Nephron (organoid): ENCODE results near the gene SLC16A11.
A peak's percentile ranks its signal among the peaks of the same experiment; 100 is the strongest.

Experiments used
- H3K27ac Mint-ChIP-seq, 3 experiments: 2 replicates each; pipeline ENCODE4 v1.8.0; 2020; ENCODE audit warnings: mixed read lengths in 3 of 3, mild to moderate bottlenecking in 2 of 3, moderate library complexity in 1 of 3
- H3K27me3 Mint-ChIP-seq: 2 replicates; pipeline ENCODE4 v1.8.0; 2021; ENCODE audit warnings: low read depth, mild to moderate bottlenecking, moderate library complexity, mixed read lengths
- H3K36me3 Mint-ChIP-seq: 2 replicates; pipeline ENCODE4 v1.8.0; 2020; ENCODE audit warnings: low read depth, mixed read lengths
- H3K4me1 Mint-ChIP-seq: 2 replicates; pipeline ENCODE4 v1.8.0; 2020; ENCODE audit warnings: mixed read lengths
- H3K4me3 Mint-ChIP-seq, 3 experiments: 2 replicates each; pipeline ENCODE4 v1.8.0; 2020; ENCODE audit warnings: mild to moderate bottlenecking in 3 of 3, mixed read lengths in 3 of 3, moderate library complexity in 2 of 3
- H3K9me3 Mint-ChIP-seq: 2 replicates; pipeline ENCODE4 v1.8.0; 2020; ENCODE audit warnings: mixed read lengths
- TF ChIP-seq, protein P1 (sequence below), 3 experiments: fragments of 200-600 bp; sonication (generic); IDR thresholded peaks; one replicate each; pipeline ENCODE4 v1.5.0; 2021; ENCODE audit warnings: antibody characterized with exemption in 3 of 3; ENCODE audit not compliant: unreplicated experiment in 3 of 3

SLC16A11 gene

DNA sequence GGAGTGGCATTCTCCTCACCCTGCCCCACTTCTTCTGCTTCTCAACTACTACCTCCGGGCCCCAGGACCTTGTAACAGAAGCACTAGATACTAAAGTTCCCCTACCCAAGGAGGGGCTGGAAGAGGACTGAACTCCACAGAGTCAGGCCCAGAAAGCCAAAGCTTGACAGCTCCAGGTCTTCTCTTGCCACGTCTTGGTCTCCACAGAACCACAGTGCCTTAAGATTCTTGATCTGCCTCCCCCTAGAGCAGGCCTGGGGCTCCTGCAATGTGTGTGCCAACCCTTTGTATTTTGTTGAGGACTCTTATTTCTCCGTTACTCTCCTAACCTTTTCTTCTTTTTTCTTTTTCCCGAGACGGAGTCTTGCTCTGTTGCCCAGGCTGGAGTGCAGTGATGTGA is 4.1 kb downstream of the SLC16A11 start:
- Mint-ChIP-seq H3K36me3 (no peaks in the 10 kb centered on the region), H3K9me3 (no peaks in the 10 kb centered on the region), H3K27me3 (peaks cover 46% of the 10 kb centered on the region), H3K27ac (no peak overlapping the region), H3K4me3 (peak overlapping the region; percentile 5 to 51 (median 42)), H3K4me1 (peaks cover 24% of the 10 kb centered on the region)
- TF ChIP-seq, protein P1, sequence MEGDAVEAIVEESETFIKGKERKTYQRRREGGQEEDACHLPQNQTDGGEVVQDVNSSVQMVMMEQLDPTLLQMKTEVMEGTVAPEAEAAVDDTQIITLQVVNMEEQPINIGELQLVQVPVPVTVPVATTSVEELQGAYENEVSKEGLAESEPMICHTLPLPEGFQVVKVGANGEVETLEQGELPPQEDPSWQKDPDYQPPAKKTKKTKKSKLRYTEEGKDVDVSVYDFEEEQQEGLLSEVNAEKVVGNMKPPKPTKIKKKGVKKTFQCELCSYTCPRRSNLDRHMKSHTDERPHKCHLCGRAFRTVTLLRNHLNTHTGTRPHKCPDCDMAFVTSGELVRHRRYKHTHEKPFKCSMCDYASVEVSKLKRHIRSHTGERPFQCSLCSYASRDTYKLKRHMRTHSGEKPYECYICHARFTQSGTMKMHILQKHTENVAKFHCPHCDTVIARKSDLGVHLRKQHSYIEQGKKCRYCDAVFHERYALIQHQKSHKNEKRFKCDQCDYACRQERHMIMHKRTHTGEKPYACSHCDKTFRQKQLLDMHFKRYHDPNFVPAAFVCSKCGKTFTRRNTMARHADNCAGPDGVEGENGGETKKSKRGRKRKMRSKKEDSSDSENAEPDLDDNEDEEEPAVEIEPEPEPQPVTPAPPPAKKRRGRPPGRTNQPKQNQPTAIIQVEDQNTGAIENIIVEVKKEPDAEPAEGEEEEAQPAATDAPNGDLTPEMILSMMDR (IDR thresholded peaks at IDR 0.05; ENCODE audit: unreplicated experiment in 3 of 3), result no peak

DNA sequence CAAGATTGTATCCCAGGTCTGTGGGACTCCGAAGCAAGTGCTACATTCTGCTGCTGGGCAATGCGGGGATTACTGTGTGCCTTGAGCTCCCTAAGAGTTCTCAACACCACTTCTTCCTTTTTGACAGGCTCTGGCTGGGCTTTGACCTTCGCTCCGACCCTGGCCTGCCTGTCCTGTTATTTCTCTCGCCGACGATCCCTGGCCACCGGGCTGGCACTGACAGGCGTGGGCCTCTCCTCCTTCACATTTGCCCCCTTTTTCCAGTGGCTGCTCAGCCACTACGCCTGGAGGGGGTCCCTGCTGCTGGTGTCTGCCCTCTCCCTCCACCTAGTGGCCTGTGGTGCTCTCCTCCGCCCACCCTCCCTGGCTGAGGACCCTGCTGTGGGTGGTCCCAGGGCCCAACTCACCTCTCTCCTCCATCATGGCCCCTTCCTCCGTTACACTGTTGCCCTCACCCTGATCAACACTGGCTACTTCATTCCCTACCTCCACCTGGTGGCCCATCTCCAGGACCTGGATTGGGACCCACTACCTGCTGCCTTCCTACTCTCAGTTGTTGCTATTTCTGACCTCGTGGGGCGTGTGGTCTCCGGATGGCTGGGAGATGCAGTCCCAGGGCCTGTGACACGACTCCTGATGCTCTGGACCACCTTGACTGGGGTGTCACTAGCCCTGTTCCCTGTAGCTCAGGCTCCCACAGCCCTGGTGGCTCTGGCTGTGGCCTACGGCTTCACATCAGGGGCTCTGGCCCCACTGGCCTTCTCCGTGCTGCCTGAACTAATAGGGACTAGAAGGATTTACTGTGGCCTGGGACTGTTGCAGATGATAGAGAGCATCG is 5.6 kb downstream of the SLC16A11 start:
- TF ChIP-seq, protein P1 (IDR thresholded peaks at IDR 0.05; ENCODE audit: unreplicated experiment in 3 of 3), result no peak
- Mint-ChIP-seq H3K36me3 (no peaks in the 10 kb centered on the region), H3K27ac (no peak overlapping the region), H3K4me3 (peak overlapping the region; percentile 63 to 69 (median 63)), H3K4me1 (peaks cover 24% of the 10 kb centered on the region), H3K27me3 (peaks cover 37% of the 10 kb centered on the region), H3K9me3 (no peaks in the 10 kb centered on the region)

DNA sequence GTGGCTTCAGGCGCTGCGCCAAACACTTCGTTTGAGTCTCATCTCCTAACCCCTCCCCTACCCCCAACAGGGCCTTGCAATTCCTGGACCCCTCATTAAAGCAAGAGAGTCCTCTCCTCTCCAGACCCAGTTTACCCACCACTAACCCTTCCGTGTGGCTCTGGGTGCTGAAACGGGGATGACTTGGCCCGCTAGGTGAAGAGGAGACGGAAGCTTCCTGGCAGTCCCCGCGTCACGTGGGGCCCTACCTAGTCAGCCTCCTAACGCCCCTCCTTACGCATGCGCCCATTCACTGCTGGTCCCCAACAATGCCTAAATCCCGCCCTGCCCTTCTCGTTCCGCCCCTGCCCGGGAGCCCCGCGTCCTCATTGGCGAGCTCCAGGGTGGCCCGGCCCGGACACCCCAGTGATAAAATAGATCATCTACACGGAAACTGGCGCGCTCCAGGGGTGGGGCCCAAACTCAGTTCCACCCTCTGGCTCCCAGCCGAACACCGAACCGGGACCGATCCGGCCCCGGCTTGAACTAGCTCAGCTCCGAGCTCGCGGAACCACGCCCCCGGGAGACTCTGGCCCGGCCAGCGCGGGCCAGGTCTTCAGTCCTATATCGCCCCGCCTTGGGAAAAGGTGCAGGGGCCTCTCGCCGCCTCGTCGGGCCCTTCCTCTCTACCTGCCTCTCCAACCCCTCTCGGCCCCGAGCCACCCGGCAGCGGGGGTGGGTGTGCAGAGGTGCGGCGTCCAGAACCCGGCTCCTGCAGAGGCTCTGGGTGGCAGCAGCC is 8.1 kb downstream of the SLC16A11 start, which contains the start of gene SLC16A13:
SLC16A13 (plus strand) TSS at position 425 of the 778 bp plus-strand sequence. CDS start 368 bp downstream, outside the sequence.
- Mint-ChIP-seq H3K36me3 (no peaks in the 10 kb centered on the region), H3K27ac (peak within 1 kb of the TSS; percentile 68 to 93 (median 88)), H3K9me3 (no peaks in the 10 kb centered on the region), H3K4me1 (peaks cover 13% of the 10 kb centered on the region), H3K27me3 (peaks cover 14% of the 10 kb centered on the region), H3K4me3 (peak within 1 kb of the TSS; percentile 95 to 97 (median 96))
- TF ChIP-seq, protein P1 (IDR thresholded peaks at IDR 0.05; ENCODE audit: unreplicated experiment in 3 of 3), result no peak

DNA sequence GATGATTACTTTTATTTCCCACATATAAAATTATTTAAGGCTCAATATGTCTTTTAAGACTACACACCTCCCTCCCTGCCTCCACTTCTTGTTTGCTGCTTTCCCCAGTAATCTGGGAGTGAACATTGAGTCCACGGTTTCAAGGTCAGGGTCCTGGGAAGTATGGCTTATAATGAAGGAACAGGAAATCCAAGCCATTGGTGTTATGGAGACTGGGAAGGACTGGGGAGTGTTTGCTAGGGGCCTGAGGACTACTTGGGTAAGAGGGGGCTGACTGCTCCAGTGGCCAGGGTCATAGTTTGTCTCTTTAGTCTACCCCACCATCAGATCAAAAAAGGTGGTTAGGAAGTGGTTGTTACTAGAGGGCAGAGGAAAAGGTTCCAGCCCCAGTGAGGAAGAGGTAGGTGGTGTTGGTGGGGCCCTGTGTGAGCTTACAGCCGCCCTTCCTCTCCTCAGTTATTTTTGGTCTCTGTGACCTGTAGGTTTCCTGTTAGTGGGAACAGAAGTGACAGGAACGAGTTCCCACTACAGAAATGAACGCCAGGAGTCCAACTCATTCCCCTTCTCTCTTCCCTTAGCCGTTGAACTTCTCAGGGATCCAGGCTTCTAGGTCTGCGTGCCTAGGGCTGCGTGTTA is 8.8 kb downstream of the SLC16A11 start:
- Mint-ChIP-seq H3K4me3 (peak overlapping the region; percentile 95 to 97 (median 96)), H3K9me3 (no peaks in the 10 kb centered on the region), H3K27ac (peak overlapping the region; percentile 68 to 93 (median 88)), H3K4me1 (peaks cover 13% of the 10 kb centered on the region), H3K27me3 (peaks cover 11% of the 10 kb centered on the region), H3K36me3 (no peaks in the 10 kb centered on the region)
- TF ChIP-seq, protein P1 (IDR thresholded peaks at IDR 0.05; ENCODE audit: unreplicated experiment in 3 of 3), result no peak

DNA sequence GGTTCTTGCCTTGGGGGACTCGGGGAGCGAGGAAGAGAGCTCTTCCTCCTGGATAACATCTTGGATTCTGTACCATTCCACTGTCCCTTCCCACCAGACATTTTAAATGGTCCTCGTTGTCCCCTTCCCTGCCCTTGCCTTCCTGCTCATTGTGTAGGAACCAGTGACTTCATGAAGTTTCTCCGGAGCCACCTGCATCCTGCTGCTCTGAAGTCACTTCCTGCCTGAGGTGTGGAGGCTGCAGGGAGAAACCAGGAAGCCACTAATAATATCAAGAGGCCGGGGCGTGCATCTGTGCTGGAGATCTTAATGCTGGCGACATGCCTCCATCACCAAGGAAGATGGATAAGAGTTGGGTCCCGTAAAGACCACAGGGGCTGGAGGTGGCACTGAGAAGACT is 14.2 kb downstream of the SLC16A11 start:
- TF ChIP-seq, protein P1 (IDR thresholded peaks at IDR 0.05; ENCODE audit: unreplicated experiment in 3 of 3), result no peak
- Mint-ChIP-seq H3K9me3 (no peaks in the 10 kb centered on the region), H3K4me1 (no peaks in the 10 kb centered on the region), H3K36me3 (no peaks in the 10 kb centered on the region), H3K4me3 (no peak overlapping the region), H3K27me3 (peaks cover 37% of the 10 kb centered on the region), H3K27ac (no peak overlapping the region)
